PC-9 (cell line): ENCODE data around the gene KRTAP5-1.
"Not testable (repeated sequence)": the region's sequence is repeated elsewhere in the genome, so short reads cannot be mapped to it uniquely, and the experiment has no call there.

Experiments
- CTCF ChIP-seq: fragments of 200-600 bp; sonication (generic); conservative IDR thresholded peaks from 2 replicates; pipeline ENCODE4 v1.6.1; 2017; ENCODE audit warnings: mixed run types, antibody characterized with exemption, mild to moderate bottlenecking, moderate library complexity
- EZH2 ChIP-seq: fragments of 200-600 bp; sonication (generic); IDR thresholded peaks from 2 replicates; pipeline ENCODE4 v1.8.0; 2017; ENCODE audit warnings: antibody characterized with exemption, low read depth

DNA sequence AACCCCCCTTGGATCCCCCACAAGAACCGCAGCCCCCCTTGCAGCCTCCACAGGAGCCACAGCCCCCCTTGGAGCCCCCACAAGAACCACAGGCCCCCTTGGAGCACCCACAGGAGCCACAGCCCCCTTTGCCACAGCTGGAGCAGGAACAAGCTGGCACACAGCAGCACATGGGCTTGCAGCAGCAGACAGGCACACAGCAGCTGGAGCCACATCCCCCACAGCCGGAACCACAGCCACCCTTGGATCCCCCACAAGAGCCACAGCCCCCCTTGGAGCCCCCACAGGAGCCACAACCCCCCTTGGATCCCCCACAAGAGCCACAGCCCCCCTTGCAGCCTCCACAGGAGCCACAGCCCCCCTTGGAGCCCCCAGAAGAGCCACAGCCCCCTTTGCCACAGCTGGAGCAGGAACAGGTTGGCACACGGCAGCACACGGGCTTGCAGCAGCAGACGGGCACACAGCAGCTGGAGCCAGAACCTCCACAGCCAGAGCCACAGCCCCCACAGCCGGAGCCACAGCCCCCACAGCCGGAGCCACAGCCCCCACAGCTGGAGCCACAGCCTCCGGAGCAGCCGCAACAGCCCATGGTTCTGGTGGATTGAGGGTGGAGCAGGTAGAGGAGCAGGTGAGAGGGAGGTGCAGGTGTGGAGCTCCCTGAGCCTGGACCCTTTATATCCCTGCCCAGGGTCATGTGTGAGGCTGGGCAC is at the start of gene KRTAP5-1:
- TF ChIP-seq CTCF, EZH2: not testable (repeated sequence)
